Mesothelial cell of epicardium (in vitro differentiated cells): ENCODE measurements around the gene LCN2. TPM values are rescaled to one million over a fixed set of nuclear protein-coding genes. Genes with fewer than 3 reads are reported as not detected.

Experiments
- DNase-seq, 2 experiments: peaks; one replicate each; pipeline ENCODE4 v3.0.0; 2021; ENCODE audit warnings: low spot score in 2 of 2; ENCODE audit not compliant: unreplicated experiment in 2 of 2
- H3K27ac Mint-ChIP-seq: 2 replicates; pipeline ENCODE4 v1.8.0; 2021; ENCODE audit warnings: mixed read lengths
- H3K27me3 Mint-ChIP-seq: 2 replicates; pipeline ENCODE4 v1.8.0; 2021; ENCODE audit warnings: low read depth, mixed read lengths
- H3K36me3 Mint-ChIP-seq: 2 replicates; pipeline ENCODE4 v1.8.0; 2021; ENCODE audit warnings: mixed read lengths
- H3K4me1 Mint-ChIP-seq: 2 replicates; pipeline ENCODE4 v1.8.0; 2021; ENCODE audit warnings: mixed read lengths
- H3K4me3 Mint-ChIP-seq: 2 replicates; pipeline ENCODE4 v1.8.0; 2021; ENCODE audit warnings: mild to moderate bottlenecking, moderate library complexity, mixed read lengths
- H3K9me3 Mint-ChIP-seq: 2 replicates; pipeline ENCODE4 v1.8.0; 2021; ENCODE audit warnings: mixed read lengths
- total RNA-seq: library from RNA; stranded (reverse); gene quantifications from 3 replicates; pipeline ENCODE4 v1.2.1, GENCODE V29; 2021
- TF ChIP-seq, protein P1 (sequence below): fragments of 200-600 bp; sonication (generic); IDR thresholded peaks from one replicate; pipeline ENCODE4 v1.5.0; 2021; ENCODE audit warnings: antibody characterized with exemption; ENCODE audit not compliant: unreplicated experiment

The LCN2 gene
- total RNA-seq, 1 donor from 2014 or later: not detected

DNA sequence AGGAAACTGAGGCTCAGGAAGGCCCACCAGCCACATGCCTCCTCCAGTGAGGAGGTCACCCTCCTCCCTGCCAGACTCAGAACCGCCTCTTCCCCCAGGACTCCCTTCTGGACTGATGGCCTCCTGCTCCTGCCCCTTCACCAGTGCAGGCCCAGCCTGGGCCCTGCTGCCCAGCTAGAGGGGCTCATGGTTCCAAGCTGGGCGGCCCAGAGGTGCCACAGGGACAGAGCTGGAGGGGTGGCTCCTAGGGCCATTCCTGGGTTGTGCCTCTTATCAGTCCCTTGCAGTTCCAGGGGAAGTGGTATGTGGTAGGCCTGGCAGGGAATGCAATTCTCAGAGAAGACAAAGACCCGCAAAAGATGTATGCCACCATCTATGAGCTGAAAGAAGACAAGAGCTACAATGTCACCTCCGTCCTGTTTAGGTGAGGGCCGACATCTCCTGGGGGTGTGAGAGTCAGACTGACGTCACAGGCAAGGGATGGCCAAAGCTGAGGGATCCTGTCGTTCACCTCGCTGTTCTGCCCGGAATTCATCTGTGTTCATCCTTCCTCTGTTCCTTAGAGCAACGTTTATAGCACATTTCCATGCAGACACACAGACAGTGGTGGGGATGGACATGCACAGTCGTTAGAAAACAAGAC is 819 bp downstream of the LCN2 start:
- peaks cover 25% of the 10 kb centered on the region for H3K4me1 Mint-ChIP-seq
- no peaks in the 10 kb centered on the region for H3K27me3 Mint-ChIP-seq
- H3K27ac Mint-ChIP-seq: peak overlapping the region; percentile 66
- no peaks in the 10 kb centered on the region for H3K36me3 Mint-ChIP-seq
- H3K9me3 Mint-ChIP-seq: no peaks in the 10 kb centered on the region
- TF ChIP-seq, protein P1, sequence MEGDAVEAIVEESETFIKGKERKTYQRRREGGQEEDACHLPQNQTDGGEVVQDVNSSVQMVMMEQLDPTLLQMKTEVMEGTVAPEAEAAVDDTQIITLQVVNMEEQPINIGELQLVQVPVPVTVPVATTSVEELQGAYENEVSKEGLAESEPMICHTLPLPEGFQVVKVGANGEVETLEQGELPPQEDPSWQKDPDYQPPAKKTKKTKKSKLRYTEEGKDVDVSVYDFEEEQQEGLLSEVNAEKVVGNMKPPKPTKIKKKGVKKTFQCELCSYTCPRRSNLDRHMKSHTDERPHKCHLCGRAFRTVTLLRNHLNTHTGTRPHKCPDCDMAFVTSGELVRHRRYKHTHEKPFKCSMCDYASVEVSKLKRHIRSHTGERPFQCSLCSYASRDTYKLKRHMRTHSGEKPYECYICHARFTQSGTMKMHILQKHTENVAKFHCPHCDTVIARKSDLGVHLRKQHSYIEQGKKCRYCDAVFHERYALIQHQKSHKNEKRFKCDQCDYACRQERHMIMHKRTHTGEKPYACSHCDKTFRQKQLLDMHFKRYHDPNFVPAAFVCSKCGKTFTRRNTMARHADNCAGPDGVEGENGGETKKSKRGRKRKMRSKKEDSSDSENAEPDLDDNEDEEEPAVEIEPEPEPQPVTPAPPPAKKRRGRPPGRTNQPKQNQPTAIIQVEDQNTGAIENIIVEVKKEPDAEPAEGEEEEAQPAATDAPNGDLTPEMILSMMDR: no peak
- H3K4me3 Mint-ChIP-seq: no peak overlapping the region
- no peak for DNase-seq

DNA sequence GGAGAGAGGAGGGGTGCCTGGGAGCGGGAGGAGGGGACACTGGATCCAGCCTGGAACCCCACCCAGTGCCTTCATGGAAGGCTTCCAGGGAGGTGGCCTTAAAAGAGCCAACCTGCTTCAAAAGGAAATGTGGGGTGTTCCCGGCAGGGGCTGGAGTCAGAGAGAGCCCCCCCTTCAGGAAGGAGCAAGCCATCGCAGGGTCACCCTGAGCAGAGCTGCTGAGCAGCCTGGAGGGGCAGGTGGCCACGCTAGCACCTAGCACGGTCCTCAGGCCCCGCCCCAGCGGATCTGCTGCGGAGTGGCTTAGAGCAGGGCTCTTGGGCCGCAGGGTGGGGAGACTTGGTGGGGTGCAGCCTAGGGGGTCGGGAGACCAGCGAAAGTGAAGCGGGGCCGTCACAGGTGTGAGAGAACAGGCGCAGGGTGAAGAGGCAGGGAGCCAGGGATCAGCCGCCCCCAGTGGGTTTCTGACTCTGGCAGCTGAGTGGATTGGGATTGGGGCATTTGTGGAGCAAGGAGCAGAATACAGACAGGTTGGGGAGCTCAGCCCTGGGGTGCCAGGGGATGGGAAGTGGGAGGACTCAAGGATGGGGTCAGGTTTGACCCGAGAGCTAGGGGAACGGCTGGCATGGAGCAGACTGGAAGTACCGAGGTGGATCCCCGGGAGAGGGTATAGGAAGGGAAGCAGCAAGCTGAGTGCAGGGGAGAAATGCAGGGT is 1.5 kb downstream of the LCN2 start:
- Mint-ChIP-seq H3K36me3 (no peaks in the 10 kb centered on the region), H3K4me1 (peaks cover 21% of the 10 kb centered on the region), H3K4me3 (no peak overlapping the region), H3K27me3 (no peaks in the 10 kb centered on the region), H3K27ac (no peak overlapping the region), H3K9me3 (no peaks in the 10 kb centered on the region)
- TF ChIP-seq, protein P1: no peak
- DNase-seq: no peak

DNA sequence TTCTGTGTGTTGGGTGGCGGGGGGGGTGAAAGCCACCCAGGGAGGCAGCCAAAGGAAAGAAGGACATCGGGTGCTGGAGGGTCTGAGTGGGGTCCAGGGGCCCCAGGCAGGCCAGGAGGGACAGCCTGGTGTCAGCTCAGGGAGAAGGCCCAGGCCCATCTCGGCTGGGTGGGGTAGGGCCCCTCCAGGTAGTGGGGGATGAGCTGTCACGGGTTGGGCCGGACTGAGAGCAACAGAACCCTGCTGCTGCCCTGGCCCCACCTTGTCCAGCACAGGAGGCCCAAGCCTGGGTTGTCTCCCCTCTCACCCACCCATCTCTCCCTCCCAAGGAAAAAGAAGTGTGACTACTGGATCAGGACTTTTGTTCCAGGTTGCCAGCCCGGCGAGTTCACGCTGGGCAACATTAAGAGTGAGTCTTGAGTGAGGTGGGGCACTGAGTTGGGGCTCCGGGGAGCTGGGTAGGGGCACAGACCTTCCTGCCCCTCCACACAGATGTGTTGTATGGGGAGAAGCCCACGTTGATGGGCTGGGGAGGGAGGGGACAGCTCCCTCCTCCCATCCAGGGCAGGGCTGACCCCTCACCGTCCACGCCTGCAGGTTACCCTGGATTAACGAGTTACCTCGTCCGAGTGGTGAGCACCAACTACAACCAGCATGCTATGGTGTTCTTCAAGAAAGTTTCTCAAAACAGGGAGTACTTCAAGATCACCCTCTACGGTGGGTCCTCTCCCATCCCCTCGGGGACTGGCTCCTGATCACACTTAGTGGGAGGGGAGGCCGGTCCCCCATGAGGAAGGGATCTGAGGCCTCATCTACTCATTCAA is 2.3 kb downstream of the LCN2 start:
- H3K9me3 Mint-ChIP-seq: no peaks in the 10 kb centered on the region
- TF ChIP-seq, protein P1: no peak
- H3K4me3 Mint-ChIP-seq: no peak overlapping the region

DNA sequence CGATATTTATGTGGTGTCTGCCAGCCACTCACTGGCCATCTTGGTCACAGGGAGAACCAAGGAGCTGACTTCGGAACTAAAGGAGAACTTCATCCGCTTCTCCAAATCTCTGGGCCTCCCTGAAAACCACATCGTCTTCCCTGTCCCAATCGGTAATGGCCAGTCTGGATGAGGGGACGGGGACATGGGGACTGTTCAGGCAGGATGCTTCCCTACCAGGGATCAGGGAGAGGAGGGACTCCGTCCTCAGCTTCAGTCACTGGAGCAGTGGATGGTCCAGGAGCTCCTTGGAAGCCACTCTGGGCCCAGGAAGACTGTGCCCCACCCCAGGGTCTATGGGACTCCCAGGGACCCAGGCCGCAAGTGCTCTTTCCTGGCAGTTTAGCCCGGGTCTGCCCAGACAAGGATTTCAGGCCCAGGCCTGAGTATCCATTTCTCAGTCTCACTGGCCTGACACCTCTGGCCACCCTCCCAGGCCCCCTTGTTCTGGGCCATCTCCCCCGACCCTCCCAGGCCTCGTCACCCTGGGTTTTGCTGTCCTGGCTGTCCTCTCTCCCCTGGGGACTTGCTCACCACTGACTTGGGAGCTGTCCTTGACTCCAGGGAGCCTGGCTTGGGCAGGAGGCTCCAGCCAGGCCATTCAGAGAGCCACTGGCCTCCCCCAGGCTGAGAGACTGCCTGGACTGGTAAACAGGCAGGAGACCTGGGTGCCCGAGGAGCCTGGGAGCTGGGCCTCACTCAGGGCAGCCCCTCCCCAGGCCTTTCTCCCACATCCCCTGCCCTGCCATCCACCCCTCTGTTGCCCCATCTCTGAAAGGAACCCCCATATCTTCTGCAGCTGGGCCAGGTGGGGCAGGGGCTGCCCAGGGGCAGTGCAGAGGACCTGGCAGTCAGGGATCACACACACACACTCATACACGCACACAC is 3.1 kb downstream of the LCN2 start:
- TF ChIP-seq, protein P1: no peak
- Mint-ChIP-seq H3K9me3 (no peaks in the 10 kb centered on the region), H3K4me3 (no peak overlapping the region), H3K27me3 (no peaks in the 10 kb centered on the region), H3K4me1 (peaks cover 19% of the 10 kb centered on the region), H3K27ac (no peak overlapping the region), H3K36me3 (no peaks in the 10 kb centered on the region)
- DNase-seq: no peak

More for the DNA sequence above, 2.3 kb downstream of the LCN2 start:
- Mint-ChIP-seq H3K27me3 (no peaks in the 10 kb centered on the region), H3K36me3 (no peaks in the 10 kb centered on the region), H3K4me1 (peaks cover 21% of the 10 kb centered on the region), H3K27ac (no peak overlapping the region)
- DNase-seq: no peak
